ENCODE data around the gene LEMD1.
"Not testable (repeated sequence)": the region's sequence is repeated elsewhere in the genome, so short reads cannot be mapped to it uniquely, and the experiment has no call there.

Gene LEMD1

DNA sequence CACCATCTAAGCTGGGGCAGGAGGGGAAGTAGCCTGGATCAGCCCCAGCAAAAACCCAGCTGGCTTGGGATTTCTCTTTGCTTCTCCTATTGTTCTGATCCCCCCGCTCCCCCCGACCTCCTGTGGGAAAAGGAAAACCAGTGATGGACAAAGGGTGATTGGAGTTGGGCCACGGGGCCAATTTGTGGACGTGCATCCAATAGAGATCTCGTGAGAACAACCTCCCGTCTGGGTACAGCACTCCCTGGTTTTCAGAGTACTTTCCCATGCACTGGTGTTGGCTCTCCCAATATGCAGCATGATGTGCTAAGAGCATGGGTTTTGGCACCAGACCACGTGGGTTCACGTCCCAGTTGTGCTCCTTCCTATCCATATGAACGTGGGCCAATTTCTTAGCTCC lies 25.0 kb upstream of the LEMD1 start:
- no peak for DNase-seq (ENCODE audit: low read depth)

DNA sequence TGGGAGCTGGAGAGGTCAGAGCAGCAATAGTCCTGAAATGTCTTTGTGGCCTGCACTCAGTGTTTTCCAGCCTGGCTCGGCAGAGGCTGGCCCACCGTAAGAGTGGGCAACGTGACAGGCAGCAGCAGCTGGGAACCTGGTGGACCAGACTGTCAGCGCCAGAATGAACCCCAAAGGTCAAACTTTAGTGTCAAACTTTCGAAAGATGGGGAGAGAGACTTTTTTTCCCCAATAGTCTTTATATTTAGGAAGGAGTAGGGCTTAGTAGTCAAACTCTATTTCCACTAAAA lies 23.7 kb upstream of the LEMD1 start:
- DNase-seq (ENCODE audit: low read depth) = no peak

DNA sequence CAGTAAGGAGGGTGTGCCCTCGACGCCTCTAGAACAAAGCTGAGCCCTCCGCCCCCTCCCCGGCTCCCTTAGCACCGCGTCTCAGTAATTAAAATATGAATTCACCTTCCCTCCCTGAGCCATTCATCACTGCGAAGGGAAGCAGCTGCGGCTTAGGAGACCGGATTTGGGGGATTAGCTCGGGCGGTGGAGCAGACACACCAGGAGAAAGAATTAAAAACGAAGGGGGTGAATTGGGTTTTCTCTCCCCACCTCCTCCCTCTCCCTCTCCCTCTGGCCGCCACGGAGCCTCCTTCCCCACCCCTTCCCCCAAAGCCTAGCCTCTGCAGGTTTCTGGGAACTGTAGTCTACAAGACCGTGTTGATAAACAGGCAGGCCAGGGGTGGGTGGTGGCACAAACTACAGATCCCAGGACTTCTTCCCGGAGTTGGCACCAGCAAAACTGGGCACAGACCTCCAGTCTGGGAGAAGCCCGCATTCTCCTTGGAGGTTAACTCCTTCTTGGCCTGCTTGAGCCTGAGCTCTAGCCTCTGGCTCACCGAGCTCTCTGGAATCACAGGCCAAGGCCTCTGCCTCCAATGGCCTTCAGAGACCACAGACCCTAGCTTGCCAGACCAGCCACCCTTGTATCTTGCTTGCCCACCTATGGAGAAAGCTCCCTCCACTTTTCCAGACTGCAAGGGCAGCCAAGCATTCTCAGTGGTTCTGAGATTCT lies 23.2 kb upstream of the LEMD1 start:
- no peak for DNase-seq (ENCODE audit: low read depth)

DNA sequence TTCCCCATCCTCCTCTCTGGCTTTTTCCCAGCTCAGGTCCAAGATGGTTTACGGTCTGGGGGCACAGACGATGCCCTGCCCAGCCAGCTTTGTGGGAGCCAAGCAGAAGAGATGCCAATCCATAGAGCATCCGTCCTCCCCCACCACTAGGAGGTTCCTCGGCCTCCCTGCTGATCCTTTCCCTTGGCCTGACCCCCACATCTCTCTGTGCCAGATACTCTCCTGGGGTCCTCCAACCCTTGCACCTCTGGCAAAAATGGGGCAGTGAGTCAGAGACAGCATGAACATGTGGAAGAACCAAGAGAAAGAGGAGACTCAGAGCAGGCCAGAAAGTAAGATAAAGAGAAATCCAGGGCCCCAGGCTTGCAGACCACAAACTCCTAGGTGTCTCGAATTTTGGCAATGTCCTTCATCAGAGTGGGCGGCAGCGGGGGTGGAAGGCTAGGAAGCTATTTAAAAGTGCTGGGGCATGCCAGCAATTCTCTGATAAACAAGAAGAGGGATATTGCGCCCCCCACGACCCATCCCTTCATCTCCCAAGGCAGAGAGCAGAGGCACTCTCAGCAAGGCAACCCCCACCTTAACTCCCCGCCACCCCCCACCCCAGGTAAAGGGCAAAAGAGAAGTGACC lies 22.6 kb upstream of the LEMD1 start:
- DNase-seq (ENCODE audit: low read depth) = no peak

DNA sequence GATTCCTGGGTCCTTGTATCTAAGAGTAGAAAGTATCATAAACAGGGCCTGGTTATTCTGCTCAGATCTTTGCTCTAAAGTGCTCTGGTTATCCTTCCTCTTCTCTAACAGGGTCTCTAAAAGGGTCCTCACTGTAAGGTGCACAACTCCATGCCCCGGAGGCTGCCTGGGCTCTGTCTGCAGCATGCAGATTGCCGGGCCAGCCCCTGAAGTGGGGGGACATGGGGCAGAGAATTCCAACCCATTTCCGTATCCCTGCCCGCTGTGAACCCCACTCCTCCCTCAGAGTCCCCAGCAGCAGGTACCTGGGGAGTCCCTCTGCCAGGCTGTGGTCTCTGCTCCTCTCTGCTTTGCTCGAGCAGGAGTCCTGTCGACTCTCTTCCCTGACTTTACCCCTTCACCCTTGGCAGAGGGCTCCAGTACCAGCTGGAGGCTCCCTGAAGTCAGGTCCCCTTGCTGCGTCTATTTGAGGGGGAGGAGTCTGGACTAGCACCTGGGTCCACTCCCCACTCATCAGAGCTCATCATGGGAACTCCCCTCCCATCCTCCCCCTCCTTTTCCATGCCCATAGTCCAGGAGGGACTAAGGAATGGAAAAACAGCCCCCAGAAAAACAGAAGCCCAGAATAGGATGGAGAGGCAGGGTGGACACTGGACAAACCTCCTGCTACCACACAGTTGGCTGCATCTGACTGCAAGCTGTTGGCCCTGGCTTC lies 21.9 kb upstream of the LEMD1 start:
- no peak for DNase-seq (ENCODE audit: low read depth)

DNA sequence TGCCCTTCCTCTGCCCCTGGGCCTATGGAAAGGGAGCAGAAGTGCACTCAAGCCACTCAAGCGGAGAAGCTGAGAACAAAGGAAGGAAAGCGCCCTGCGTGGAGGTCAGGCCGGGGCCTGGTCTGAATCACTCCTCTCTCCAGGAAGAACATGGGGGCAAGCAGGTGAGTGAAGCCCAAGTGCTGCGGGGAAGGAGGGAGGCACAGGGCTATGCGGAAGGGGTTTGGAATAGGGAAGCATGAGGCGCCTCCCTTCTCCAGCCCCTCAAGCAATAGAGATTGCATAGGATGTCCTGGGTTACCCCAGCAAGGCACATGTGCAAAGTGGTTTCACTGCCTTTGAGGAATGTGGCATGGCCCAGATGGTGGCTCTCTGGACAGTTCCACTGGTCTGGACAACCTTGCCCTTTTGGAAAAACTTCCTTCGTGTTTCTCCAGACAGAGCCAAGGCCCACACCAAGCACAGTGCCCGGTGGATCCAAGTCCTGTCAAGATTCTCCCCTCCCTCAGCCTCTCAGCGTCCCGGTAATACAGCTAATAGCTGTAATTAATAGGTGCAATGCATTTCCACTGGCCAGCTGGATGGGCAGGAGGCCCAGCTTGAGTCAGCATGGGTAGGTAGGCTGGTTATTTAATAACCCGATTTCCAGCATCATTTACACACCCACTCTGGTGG lies 20.3 kb upstream of the LEMD1 start:
- no peak for DNase-seq (ENCODE audit: low read depth)

DNA sequence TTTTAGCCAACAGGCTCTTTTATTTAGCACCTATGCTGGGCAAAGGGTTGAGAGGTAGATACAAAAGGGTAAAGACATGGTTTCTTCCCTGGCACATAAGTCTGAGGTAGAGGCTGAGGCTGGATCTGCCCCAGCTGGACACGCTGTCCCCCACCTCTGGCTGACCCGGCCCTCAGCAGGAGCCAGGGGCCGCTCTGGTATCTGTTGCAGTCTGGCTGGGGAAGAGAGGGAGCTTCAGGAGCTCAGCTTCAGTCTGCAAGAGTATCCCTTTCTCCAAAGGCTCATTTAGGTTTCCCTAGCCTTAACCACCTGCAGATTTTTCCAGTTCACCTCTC lies 19.8 kb upstream of the LEMD1 start:
- no peak for DNase-seq (ENCODE audit: low read depth)

DNA sequence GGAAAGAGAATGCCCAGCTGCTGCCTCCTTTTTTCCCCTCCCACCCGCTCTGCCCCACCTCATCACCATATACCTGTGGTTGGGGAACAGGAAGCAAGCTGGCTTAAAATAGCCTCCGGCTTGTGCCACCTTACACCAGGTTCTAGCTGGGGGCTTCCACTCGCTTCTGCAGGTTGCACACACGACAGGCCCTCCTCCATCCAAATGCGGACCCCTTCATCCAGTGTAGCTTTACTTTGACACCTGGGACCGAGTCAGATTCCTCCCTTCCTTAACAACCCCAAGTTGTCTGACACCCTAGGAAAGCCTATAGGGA lies 19.4 kb upstream of the LEMD1 start:
- no peak for DNase-seq (ENCODE audit: low read depth)

DNA sequence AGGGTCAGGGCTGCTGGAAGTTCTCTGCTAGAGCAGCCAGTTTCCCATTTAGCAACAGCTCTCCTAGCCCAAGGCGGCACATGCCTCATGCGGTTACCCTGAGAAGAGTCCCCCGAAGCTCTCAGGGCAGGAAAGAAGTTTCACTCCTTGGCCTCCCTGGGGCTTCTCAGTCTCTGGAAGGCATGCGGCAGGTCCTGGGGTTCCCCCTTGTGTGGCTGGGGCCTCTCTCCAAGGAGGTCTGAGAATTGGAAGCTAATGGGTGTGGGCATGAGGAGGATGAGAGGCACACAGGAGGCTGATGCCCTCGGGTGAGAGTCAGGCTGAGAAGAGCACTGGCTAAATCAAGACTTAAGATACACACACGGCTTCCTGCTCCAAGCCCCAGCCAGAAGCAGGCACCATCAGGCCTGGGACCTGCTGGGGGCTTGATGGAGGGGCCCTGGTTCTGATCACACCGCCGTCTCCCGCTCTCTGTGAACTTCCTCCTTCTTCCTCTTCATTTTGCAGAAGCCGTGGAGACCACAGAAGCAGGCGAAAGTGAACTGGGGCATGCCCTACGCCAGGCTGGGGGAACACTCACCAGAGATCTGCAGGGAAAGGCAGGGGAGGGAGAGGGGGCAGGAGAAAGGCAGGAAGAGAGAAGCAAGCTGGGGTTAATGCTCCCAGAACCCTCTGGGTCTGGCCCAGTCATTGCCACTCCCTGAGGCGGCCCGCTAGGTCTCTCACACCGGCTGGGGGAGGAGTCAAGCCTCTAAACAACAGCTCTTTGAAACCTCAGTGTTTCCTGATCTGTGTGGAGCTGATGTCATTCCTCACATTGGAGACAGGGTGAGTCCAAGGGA lies 18.8 kb upstream of the LEMD1 start:
- no peak for DNase-seq (ENCODE audit: low read depth)

DNA sequence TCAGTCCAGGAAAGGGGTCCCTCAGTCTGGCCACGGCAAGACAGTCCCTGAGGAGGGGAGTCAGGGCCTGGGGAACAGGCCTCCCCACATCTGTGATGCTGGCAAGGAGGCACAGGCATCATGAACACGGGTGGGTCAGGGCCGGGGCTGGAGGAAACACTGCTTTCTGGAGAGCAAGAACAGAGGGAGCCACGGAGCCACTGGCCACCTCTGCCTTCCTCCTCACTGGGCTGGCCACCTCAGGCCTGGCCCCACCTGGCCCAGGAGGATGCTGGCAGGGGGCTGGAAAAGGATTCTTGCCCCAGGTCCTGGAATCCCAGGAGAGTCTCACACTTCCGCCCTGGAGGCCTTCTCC lies 18.2 kb upstream of the LEMD1 start:
- DNase-seq (ENCODE audit: low read depth) = no peak

DNA sequence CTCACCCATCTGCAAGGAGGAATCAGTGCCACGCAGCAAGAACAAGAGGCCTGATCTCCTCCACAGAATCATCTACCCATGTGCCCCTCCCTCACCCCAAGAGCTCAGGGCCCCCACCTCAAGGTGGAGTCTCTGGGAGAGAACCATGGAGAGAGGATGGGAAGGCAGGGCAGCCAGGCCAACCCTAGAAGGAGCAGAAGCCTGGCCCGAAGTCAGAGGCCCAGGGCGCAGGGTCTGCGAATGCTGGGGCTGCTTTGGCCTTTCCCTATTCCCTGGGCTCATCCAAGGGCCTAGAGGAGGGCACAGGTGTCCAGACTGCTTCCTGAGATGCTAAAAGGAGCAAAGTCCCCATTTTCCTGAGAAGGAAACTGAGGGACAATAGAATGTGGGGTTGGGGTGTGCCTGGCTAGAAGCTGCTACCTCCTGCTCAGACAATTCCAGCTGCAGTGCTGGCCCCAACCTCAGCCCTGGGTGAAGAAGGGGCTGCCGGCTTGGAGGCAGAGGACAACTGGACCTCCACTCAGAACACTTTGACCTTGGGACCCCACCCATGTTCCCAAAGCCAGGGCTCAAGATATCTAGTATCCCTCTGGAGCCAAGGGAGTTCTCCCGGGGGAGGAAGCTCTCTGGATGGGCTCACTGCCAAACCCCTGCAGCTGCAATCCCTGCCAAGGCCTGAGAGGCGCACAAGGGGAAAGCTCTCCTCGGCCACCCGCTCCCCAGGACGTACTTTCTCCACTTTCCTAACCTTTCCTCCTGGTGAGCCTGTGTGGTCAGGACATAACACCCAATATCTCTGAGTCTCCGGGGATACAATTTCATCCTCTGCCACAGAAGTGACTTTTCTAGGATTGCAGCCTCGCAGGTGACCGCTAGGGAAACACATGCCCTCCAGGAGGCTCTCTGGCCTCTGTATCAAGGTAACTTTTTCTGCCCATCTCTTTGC lies 16.6 kb upstream of the LEMD1 start:
- DNase-seq (ENCODE audit: low read depth) = no peak

DNA sequence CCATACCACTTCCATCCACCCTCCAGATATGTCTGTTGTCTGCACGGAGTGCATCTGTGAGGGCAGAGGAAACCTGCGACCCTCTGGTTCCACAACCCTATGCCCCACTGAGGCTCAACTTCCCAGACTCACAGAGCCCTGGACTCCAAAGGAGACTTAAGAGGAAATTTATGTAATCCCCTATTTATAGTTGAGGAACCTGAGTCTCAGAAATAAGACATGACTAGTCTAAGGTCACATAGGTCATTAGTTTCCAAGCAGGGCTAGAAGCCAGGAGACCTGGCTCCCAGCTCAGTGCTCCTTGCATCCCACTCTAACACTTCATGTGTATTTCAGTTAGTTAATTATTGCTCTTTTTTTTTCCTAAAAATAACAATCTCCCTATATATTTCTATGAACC lies 15.7 kb upstream of the LEMD1 start:
- no peak for DNase-seq (ENCODE audit: low read depth)

DNA sequence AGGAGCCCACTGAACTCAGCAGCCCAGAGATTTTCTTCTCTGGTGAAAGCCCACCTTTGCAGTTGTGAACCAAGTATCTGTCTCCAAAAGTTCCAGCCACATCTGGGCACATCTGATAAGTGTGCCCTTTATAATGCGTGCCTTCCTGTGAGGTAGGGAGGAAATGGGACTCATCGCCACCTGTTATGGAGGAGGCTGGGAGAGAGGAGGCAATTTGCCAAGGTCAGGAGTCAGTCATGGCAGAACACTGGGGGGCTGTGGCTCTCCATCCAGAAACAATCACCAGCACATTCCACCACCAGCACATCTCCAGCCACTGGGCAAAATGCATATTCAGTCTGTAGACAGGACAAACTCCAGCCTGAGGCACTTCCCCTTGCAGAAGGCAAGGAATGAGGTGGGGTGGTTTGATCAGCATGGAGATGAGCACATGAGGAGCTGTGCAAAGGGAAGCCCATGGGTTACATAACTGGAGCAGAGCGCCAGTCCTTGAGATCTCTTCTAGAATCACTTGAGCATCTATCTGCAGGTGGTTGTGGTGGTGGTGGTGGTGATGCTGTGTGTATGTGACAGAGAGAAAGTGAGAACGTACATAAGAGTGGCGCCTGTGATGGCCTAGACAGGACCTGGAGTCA lies 15.0 kb upstream of the LEMD1 start:
- DNase-seq (ENCODE audit: low read depth) = no peak

DNA sequence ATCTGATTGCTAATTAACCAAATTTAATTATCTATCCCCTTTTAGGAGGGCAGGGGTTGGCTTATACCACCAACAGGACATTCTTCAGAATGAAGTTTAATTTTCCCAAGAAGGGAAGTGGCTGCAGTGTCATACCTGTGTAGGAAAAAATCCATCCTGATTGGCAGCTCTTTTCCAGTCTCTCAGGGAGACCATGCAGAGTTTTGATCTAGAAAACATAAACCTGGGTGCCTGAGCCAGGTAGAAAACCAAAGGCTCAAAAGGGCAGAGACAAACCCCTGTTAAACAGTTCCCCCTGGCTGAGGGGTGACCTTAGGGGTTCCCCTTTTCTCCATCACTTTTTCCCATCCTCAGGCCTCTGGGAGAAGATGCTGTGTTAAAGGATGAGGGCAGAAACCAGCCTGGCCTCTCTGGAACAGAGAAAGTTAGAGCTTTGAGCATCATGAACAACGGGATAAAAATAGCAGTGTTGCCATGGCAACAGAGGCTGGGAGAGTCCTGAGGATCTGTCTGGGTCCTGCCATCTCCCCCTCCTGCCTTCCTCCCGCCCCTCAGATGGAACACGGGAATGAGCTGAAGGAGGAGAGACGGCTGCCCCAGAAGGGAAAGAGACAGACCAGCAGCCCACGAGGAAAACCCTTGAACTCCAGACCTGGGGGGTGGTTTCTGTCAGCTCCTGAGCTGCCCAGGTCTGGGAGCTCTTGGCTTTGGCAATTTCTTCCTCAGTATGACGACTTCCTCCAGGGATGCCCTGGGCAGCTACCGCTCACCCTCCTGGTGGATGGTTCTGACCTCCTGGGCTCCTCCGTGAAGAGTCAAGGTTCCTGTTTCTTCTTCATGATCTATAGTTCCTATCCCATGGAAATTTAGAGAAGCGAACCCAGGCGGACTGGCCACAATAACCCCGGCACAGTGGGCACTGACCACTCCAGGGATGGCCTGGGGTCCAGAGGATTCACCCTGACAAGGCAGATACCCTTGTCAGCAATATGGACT lies 14.0 kb upstream of the LEMD1 start:
- DNase-seq (ENCODE audit: low read depth) = no peak

DNA sequence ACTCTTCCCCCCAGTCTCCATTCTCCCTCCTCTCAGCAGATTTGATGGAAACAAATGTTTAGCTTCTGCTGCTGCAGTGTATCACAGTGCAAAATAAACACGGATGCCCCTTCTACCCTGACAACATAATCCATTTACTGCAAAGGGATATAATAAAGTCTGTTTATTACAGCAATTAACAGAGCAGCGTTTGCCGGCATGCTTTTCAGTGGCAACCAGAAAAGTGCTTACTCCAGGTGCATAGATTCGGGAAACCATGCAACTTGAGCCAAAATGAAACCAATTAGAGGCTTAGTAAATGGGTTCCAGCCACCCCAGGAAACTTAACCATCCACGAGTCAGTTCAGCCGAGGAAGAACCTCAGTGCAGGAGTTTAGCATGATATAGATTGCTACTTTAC lies 12.9 kb upstream of the LEMD1 start:
- no peak for DNase-seq (ENCODE audit: low read depth)

DNA sequence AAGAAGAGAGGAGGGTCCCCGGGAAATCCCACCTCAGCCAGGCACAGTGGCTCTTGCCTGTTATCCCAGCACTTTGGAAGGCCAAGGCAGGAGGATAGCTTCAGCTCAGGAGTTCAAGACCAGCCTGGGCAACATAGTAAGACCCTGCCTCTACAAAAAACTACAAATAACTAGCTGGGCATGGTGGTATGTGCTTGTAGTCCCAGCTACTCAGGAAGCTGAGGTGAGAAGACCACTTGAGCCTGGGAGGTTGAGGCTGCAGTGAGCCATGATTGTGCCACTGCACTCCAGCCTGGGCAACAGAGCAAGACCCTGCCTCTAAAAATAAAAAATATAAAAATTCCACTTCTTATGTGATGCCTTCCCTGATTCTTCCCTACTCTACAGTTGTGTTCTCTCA lies 10.8 kb upstream of the LEMD1 start:
- DNase-seq (ENCODE audit: low read depth) = not testable (repeated sequence)

DNA sequence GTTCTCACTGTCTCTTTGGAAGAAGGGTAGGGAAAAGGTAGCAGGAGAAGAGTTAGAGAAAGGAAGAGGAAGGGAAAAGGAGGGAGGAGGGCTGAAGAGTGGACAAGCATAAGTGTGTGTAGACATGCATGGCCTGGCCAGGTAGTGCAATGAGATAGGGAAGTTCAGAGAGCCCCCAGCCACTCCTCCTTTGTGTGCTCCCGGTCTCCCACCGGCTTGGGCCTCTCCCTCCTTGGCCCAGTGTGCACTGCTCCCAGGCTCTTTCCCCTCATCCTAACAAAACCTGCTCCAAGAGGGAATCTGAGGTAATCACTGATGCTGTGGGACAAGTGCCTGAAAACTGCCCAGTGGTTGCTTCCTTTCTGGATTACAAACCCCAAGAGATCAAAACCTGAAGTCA lies 10.3 kb upstream of the LEMD1 start:
- no peak for DNase-seq (ENCODE audit: low read depth)

DNA sequence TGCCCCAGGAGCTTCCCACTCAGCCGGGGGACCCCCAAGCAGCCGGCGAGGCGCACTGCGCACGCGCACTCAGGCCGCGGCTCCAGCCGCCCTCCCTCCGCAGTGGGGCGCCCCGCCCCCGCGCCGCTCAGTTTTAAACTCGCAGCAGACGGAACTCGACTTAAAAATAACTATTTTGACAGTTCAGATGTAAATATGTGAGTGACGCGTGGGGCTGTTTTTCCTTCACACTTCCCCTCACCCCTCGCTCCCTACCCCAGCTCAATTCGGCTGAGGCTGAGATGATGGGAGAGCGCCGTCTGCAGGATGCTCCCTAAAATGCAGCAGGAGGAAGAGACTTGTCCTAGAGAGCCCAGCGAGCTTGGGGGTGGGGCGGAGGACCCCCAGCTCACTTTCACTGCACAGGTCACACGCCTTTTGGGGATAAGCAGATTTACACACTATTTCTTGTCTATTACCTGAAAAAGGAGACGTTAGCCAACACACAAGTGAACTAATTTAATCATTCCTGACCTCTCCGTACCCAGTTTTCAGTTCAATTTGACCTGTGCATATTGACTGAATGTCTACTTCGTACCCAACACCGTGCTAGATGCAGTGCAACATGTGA lies 8.9 kb upstream of the LEMD1 start:
- no peak for DNase-seq (ENCODE audit: low read depth)
